SK-N-SH (cell line): Measurements from ENCODE around the gene MAX.

Source experiments
- FOXJ3 ChIP-seq: sonication (generic); formaldehyde crosslinking; IDR thresholded peaks from 2 replicates; pipeline ENCODE4 v1.5.1; 2020; ENCODE audit warnings: mild to moderate bottlenecking, missing genetic modification reagents
- POLR2AphosphoS5 ChIP-seq: IDR thresholded peaks from 2 replicates; pipeline ENCODE4 v1.6.1; 2012; ENCODE audit warnings: low read depth, low read length
- RFX5 ChIP-seq: IDR thresholded peaks from 2 replicates; pipeline ENCODE4 v1.6.1; 2012; ENCODE audit warnings: mild to moderate bottlenecking, improper control_type of control experiment, low read length
- RXRA ChIP-seq: IDR thresholded peaks from 2 replicates; pipeline ENCODE4 v1.4.0; 2012; ENCODE audit warnings: low read depth, mild to moderate bottlenecking, borderline replicate concordance
- SMC3 ChIP-seq: IDR thresholded peaks from 2 replicates; pipeline ENCODE4 v1.6.1; 2012; ENCODE audit warnings: low read depth, low read length, improper control_type of control experiment
- YY1 ChIP-seq: IDR thresholded peaks from 2 replicates; pipeline ENCODE4 v1.4.0; 2012; ENCODE audit warnings: low read depth, mild to moderate bottlenecking
- TF ChIP-seq, protein P1 (sequence below): fragments of 200-600 bp; sonication (generic); IDR thresholded peaks from 2 replicates; pipeline ENCODE4 v1.6.1; 2017; ENCODE audit warnings: antibody characterized with exemption, mild to moderate bottlenecking, moderate library complexity
- TF ChIP-seq, protein P2 (sequence below): IDR thresholded peaks from 2 replicates; pipeline ENCODE4; 2012
- TF ChIP-seq, protein P3 (sequence below): IDR thresholded peaks from 2 replicates; pipeline ENCODE4 v1.6.1; 2012; ENCODE audit warnings: mild to moderate bottlenecking, low read depth, low read length, moderate library complexity

DNA sequence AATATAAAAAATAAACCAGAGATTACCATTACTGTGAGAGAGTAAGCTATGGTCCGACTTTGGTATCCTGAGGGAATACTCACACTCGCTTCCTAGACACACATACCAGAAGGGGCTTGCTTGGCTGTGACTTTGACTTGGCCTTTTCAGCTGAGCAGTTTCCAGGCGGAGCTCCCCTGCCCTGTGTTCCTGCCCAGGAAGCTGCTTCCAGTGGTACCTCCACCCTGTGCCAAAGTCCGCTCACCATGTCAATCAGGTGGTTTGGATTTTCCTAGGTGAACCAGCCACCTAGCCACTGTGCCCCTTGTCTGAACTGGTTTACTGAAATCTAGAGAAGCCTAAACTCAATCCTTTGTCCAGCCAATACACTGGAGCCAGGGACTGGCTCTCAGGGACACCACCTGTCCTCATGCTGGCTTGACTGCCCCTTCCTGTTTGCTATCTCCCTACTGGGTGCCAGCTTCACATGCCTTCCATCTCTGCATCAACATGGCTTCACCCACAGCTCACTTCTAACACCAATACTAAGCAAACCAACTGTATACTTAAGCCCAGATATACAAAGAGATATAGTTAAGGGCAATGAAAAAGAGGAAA, 28.6 kb downstream of the MAX start:
- TF ChIP-seq, protein P1, sequence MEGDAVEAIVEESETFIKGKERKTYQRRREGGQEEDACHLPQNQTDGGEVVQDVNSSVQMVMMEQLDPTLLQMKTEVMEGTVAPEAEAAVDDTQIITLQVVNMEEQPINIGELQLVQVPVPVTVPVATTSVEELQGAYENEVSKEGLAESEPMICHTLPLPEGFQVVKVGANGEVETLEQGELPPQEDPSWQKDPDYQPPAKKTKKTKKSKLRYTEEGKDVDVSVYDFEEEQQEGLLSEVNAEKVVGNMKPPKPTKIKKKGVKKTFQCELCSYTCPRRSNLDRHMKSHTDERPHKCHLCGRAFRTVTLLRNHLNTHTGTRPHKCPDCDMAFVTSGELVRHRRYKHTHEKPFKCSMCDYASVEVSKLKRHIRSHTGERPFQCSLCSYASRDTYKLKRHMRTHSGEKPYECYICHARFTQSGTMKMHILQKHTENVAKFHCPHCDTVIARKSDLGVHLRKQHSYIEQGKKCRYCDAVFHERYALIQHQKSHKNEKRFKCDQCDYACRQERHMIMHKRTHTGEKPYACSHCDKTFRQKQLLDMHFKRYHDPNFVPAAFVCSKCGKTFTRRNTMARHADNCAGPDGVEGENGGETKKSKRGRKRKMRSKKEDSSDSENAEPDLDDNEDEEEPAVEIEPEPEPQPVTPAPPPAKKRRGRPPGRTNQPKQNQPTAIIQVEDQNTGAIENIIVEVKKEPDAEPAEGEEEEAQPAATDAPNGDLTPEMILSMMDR, result no peak
- TF ChIP-seq, protein P2, sequence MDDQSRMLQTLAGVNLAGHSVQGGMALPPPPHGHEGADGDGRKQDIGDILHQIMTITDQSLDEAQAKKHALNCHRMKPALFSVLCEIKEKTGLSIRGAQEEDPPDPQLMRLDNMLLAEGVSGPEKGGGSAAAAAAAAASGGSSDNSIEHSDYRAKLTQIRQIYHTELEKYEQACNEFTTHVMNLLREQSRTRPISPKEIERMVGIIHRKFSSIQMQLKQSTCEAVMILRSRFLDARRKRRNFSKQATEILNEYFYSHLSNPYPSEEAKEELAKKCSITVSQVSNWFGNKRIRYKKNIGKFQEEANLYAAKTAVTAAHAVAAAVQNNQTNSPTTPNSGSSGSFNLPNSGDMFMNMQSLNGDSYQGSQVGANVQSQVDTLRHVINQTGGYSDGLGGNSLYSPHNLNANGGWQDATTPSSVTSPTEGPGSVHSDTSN, result no peak
- TF ChIP-seq SMC3 (no peak), RFX5 (no peak), YY1 (no peak), RXRA (no peak), FOXJ3 (CRISPR knock-in tag) (no peak), POLR2AphosphoS5 (no peak)
- TF ChIP-seq, protein P3, sequence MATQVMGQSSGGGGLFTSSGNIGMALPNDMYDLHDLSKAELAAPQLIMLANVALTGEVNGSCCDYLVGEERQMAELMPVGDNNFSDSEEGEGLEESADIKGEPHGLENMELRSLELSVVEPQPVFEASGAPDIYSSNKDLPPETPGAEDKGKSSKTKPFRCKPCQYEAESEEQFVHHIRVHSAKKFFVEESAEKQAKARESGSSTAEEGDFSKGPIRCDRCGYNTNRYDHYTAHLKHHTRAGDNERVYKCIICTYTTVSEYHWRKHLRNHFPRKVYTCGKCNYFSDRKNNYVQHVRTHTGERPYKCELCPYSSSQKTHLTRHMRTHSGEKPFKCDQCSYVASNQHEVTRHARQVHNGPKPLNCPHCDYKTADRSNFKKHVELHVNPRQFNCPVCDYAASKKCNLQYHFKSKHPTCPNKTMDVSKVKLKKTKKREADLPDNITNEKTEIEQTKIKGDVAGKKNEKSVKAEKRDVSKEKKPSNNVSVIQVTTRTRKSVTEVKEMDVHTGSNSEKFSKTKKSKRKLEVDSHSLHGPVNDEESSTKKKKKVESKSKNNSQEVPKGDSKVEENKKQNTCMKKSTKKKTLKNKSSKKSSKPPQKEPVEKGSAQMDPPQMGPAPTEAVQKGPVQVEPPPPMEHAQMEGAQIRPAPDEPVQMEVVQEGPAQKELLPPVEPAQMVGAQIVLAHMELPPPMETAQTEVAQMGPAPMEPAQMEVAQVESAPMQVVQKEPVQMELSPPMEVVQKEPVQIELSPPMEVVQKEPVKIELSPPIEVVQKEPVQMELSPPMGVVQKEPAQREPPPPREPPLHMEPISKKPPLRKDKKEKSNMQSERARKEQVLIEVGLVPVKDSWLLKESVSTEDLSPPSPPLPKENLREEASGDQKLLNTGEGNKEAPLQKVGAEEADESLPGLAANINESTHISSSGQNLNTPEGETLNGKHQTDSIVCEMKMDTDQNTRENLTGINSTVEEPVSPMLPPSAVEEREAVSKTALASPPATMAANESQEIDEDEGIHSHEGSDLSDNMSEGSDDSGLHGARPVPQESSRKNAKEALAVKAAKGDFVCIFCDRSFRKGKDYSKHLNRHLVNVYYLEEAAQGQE, result no peak
